Thoracic aorta (tissue), 2 donors: Measurements from ENCODE around the gene PFKL. TPM values are rescaled to one million over a fixed set of nuclear protein-coding genes. Genes with fewer than 3 reads are reported as not detected.

Experiments
- ATAC-seq: fragments of 150-250 bp; one replicate; pipeline ENCODE4 v1.8.0; 2017; ENCODE audit warnings: low read depth; ENCODE audit not compliant: insufficient number of reproducible peaks, low FRiP score
- DNase-seq: peaks from one replicate; pipeline ENCODE4 v3.0.0-alpha.2; 2020; ENCODE audit warnings: low spot score
- H3K27ac ChIP-seq, 2 donors: fragments of 200-600 bp; sonication (generic); 1 replicate in 1 of 2; 2 replicates in 1 of 2; pipeline ENCODE4 v1.5.1; 2016; ENCODE audit warnings: mild to moderate bottlenecking in 2 of 2, moderate library complexity in 2 of 2
- H3K27me3 ChIP-seq: fragments of 200-600 bp; sonication (generic); replicated peaks from 2 replicates; pipeline ENCODE4 v1.6.0; 2016; ENCODE audit warnings: mild to moderate bottlenecking; ENCODE audit not compliant: insufficient read depth
- H3K36me3 ChIP-seq: fragments of 200-600 bp; sonication (generic); one replicate; pipeline ENCODE4 v1.5.1; 2016
- H3K4me1 ChIP-seq, 2 donors: fragments of 200-600 bp; sonication (generic); 1 replicate in 1 of 2; 2 replicates in 1 of 2; pipeline versions ENCODE4 v1.5.1 to v1.6.0; 2016; ENCODE audit warnings: low read depth in 2 of 2, mild to moderate bottlenecking in 1 of 2; ENCODE audit not compliant: control insufficient read depth in 1 of 2
- H3K4me3 ChIP-seq: fragments of 200-600 bp; sonication (generic); 2 replicates; pipeline ENCODE4 v1.5.1; 2016; ENCODE audit warnings: mild to moderate bottlenecking
- H3K9me3 ChIP-seq: fragments of 200-600 bp; sonication (generic); 2 replicates; pipeline ENCODE4 v1.5.1; 2016
- CTCF ChIP-seq: fragments of 200-600 bp; sonication (generic); IDR thresholded peaks from one replicate; pipeline ENCODE4 v1.5.1; 2019; ENCODE audit warnings: antibody characterized with exemption
- total RNA-seq, 2 donors: library from RNA; depleted of rRNA; stranded (reverse); fragments of >200 nt; gene quantifications; one replicate each; pipeline versions ENCODE4 v1.1.0 to v1.2.3, GENCODE V29; 2016

PFKL gene
- total RNA-seq, 2 donors from 2014 or later = 91.0 to 119 TPM

- no peak for TF ChIP-seq CTCF
- Histone ChIP-seq H3K4me1 (no peaks in the 10 kb centered on the region), H3K27ac (no peak overlapping the region), H3K27me3 (no peaks in the 10 kb centered on the region), H3K36me3 (peaks cover 36% of the 10 kb centered on the region), H3K9me3 (no peaks in the 10 kb centered on the region), H3K4me3 (no peak overlapping the region)
- ATAC-seq (no peak), DNase-seq (no peak)
Measured at GRCh38 chr21:44324854-44325107, 24.9 kb downstream of the PFKL start.

- Histone ChIP-seq H3K4me3 (no peak overlapping the region), H3K27ac (no peak overlapping the region), H3K36me3 (peaks cover 36% of the 10 kb centered on the region), H3K4me1 (no peaks in the 10 kb centered on the region), H3K9me3 (no peaks in the 10 kb centered on the region), H3K27me3 (no peaks in the 10 kb centered on the region)
- ATAC-seq = no peak
- no peak for TF ChIP-seq CTCF
- DNase-seq = no peak
Measured at GRCh38 chr21:44325386-44326271, 25.8 kb downstream of the PFKL start.

- Histone ChIP-seq H3K27ac (no peak overlapping the region), H3K4me1 (no peaks in the 10 kb centered on the region), H3K9me3 (no peaks in the 10 kb centered on the region), H3K36me3 (peaks cover 36% of the 10 kb centered on the region), H3K4me3 (no peak overlapping the region), H3K27me3 (no peaks in the 10 kb centered on the region)
- ATAC-seq (no peak), DNase-seq (no peak)
- no peak for TF ChIP-seq CTCF
Measured at GRCh38 chr21:44326272-44326647, 26.4 kb downstream of the PFKL start.

- Histone ChIP-seq H3K27ac (no peak overlapping the region), H3K36me3 (peaks cover 35% of the 10 kb centered on the region), H3K4me3 (no peak overlapping the region), H3K9me3 (no peaks in the 10 kb centered on the region), H3K4me1 (no peaks in the 10 kb centered on the region), H3K27me3 (no peaks in the 10 kb centered on the region)
- ATAC-seq (no peak), DNase-seq (no peak)
- TF ChIP-seq CTCF = no peak
Measured at GRCh38 chr21:44326716-44327602, 27.1 kb downstream of the PFKL start.

GRCh38 chr21:44327603-44327974, 27.7 kb downstream of the PFKL start:
- no peaks in the 10 kb centered on the region for H3K27me3 ChIP-seq
- H3K27ac ChIP-seq = no peak overlapping the region
- no peak for ATAC-seq
- H3K4me3 ChIP-seq = no peak overlapping the region
- no peaks in the 10 kb centered on the region for H3K4me1 ChIP-seq
- no peak for TF ChIP-seq CTCF
- DNase-seq = no peak
- H3K36me3 ChIP-seq = peaks cover 30% of the 10 kb centered on the region
- H3K9me3 ChIP-seq = no peaks in the 10 kb centered on the region
